Keratinocyte (primary cell): Measurements from ENCODE around the gene MEIS2. TPM values are rescaled to one million over a fixed set of nuclear protein-coding genes. Genes with fewer than 3 reads are reported as not detected.
A peak's percentile ranks its signal among the peaks of the same experiment; 100 is the strongest.

Source experiments
- DNase-seq: peaks from one replicate; pipeline ENCODE4 v3.0.0-alpha.2; 2011; ENCODE audit warnings: low read depth, missing footprints, low spot score
- FAIRE-seq: peaks from 2 replicates; lab custom pipeline; 2011; peaks lifted over from hg19 to GRCh38; lab: Jason Lieb, UNC
- H2AFZ ChIP-seq: 2 replicates; pipeline ENCODE4 v1.6.0; 2012; ENCODE audit warnings: low read length, control low read depth, inconsistent platforms; ENCODE audit not compliant: control insufficient read depth
- H3K27ac ChIP-seq: 2 replicates; pipeline ENCODE4 v1.5.1; 2011; ENCODE audit warnings: low read length; ENCODE audit not compliant: control insufficient read depth, insufficient read depth
- H3K27me3 ChIP-seq: 3 replicates; pipeline ENCODE4 v1.6.0; 2011; ENCODE audit warnings: low read length; ENCODE audit not compliant: control insufficient read depth, insufficient read depth; ENCODE audit errors: extremely low read depth
- H3K36me3 ChIP-seq, 2 experiments: 2 replicates in 1 of 2; 3 replicates in 1 of 2; pipeline ENCODE4 v1.5.1; 2011; ENCODE audit warnings: low read length in 2 of 2, mild to moderate bottlenecking in 1 of 2; ENCODE audit not compliant: control insufficient read depth in 2 of 2, insufficient read depth in 2 of 2; ENCODE audit errors: extremely low read depth in 1 of 2
- H3K4me1 ChIP-seq: 3 replicates; pipeline ENCODE4 v1.5.1; 2011; ENCODE audit warnings: low read length; ENCODE audit not compliant: control insufficient read depth, insufficient read depth; ENCODE audit errors: extremely low read depth
- H3K4me2 ChIP-seq: 3 replicates; pipeline ENCODE4 v1.6.0; 2011; ENCODE audit warnings: low read depth, low read length; ENCODE audit not compliant: control insufficient read depth, insufficient read depth; ENCODE audit errors: extremely low read depth
- H3K4me3 ChIP-seq, 3 experiments: fragments of 200-600 bp in 1 of 3; sonication (generic) in 1 of 3; 2 replicates in 2 of 3; 3 replicates in 1 of 3; pipeline ENCODE4 v1.5.1; 2011 to 2016; ENCODE audit warnings: low read length in 3 of 3, mild to moderate bottlenecking in 3 of 3, control low read depth in 2 of 3, inconsistent platforms in 1 of 3, low read depth in 1 of 3, mixed read lengths in 1 of 3, mixed run types in 1 of 3, moderate library complexity in 1 of 3; ENCODE audit not compliant: control insufficient read depth in 2 of 3, insufficient read depth in 2 of 3; ENCODE audit errors: extremely low read depth in 1 of 3
- H3K79me2 ChIP-seq: 2 replicates; pipeline ENCODE4 v1.6.0; 2012; ENCODE audit warnings: low read length; ENCODE audit not compliant: control insufficient read depth, insufficient read depth
- H3K9ac ChIP-seq: 3 replicates; pipeline ENCODE4 v1.6.0; 2011; ENCODE audit warnings: low read length; ENCODE audit not compliant: control insufficient read depth, insufficient read depth; ENCODE audit errors: extremely low read depth
- H3K9me1 ChIP-seq: 3 replicates; pipeline ENCODE4 v1.6.0; 2011; ENCODE audit warnings: low read length; ENCODE audit not compliant: control insufficient read depth, insufficient read depth; ENCODE audit errors: extremely low read depth
- H3K9me3 ChIP-seq: 2 replicates; pipeline ENCODE4 v1.5.1; 2012; ENCODE audit warnings: low read depth, low read length; ENCODE audit not compliant: control insufficient read depth
- H4K20me1 ChIP-seq: 3 replicates; pipeline ENCODE4 v1.6.0; 2011; ENCODE audit warnings: low read length; ENCODE audit not compliant: control insufficient read depth, insufficient read depth; ENCODE audit errors: extremely low read depth
- EZH2 ChIP-seq: IDR thresholded peaks from one replicate; pipeline ENCODE4 v1.6.1; 2012; ENCODE audit warnings: inconsistent platforms, mild to moderate bottlenecking, low read length, moderate library complexity
- dilution Hi-C: fragments of 300-500 bp; cut with MboI; formaldehyde crosslinking; loops from one replicate; pipeline ENCODE4 v1.7.0; 2020; ENCODE audit warnings: low sequenced_read_pairs; ENCODE audit not compliant: extremely low pct_ligation_motif_present
- polyA plus RNA-seq, 5 experiments: library from polyadenylated mRNA; depleted of rRNA in 3 of 5; stranded (reverse) in 3 of 5; stranded (forward) in 1 of 5; unstranded in 1 of 5; fragments of >200 nt; gene quantifications; 1 replicate in 1 of 5; 2 replicates in 3 of 5; 3 replicates in 1 of 5; pipeline versions ENCODE4 v1.2.1 to v1.2.3, GENCODE V29; 2011 to 2012; ENCODE audit warnings: missing spikeins in 2 of 5, low read depth in 1 of 5, low replicate concordance in 1 of 5
- TF ChIP-seq, protein P1 (sequence below), 3 experiments: IDR thresholded peaks in 1 of 3; conservative IDR thresholded peaks in 1 of 3; optimal IDR thresholded peaks in 1 of 3; 2 replicates in 2 of 3; 3 replicates in 1 of 3; pipeline versions ENCODE3 to v1.5.1; 2011; ENCODE audit warnings: low read length in 3 of 3, mild to moderate bottlenecking in 3 of 3, moderate library complexity in 2 of 3, control low read depth in 1 of 3, inconsistent platforms in 1 of 3; ENCODE audit not compliant: insufficient read depth in 2 of 3; ENCODE audit errors: extremely low read depth in 1 of 3

MEIS2 gene
- polyA plus RNA-seq, 1 donor (not counting 4 experiments of a cell fraction or from before 2014, with no cell fraction given) = 11.4 TPM

DNA sequence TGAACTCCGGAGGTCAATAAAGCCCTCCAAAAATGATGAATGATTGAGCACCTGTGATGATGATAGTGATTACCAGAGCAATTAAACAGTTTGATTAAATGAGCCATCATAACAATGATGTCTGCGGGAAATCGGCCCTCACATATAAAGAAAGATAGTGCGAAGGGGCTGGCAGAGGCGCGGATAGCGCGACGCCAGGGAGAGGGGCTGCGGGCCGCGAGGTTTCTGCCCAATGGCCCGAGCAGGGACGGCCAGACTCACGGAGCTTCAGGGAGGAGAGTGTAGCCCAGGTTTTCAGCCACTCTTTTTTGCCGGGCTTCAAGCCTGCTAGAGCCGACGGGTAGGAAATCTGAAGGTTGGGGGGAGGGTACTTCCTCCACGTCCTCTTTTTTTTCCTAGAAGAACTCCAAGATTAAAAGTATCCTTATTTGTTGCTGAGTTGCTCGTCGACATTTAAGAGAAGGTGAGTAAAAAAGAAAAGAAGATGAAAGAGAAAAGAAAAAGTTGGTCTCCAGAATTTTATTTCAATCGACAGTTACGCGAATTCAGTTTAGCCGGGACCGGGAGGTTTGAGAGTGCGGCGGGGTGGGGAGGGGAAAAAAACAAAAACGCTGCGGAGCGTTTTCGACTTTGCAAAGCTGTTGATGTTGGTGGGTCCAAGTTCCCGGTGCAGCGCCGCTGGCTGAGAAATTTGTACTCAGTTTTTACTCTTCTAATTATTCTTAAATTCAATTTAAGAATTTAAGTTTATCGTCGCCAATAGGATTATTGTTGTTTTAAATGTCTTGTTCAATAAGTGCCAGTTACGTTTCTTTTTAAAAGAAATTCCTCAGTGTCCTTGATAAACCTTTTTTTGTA, 2.2 kb upstream of the MEIS2 start:
- no peak for FAIRE-seq

DNA sequence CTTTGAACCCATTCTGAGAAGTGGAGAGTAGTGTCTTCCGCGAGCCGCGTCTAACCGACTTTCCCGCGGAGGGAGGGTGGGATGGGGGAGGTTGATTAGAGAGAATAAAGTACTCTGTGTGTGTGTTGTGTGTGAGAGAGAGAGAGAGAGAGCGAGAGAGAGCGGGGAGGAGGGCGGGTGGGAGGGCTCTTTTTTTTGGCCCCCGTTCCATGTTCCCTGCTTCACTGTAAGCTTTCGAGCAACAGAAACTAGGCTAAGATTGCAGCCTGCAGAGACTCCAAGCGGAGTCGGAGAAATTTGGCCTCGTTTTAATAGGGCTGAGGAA, 1.6 kb upstream of the MEIS2 start:
- no peak for TF ChIP-seq EZH2
- TF ChIP-seq, protein P1, sequence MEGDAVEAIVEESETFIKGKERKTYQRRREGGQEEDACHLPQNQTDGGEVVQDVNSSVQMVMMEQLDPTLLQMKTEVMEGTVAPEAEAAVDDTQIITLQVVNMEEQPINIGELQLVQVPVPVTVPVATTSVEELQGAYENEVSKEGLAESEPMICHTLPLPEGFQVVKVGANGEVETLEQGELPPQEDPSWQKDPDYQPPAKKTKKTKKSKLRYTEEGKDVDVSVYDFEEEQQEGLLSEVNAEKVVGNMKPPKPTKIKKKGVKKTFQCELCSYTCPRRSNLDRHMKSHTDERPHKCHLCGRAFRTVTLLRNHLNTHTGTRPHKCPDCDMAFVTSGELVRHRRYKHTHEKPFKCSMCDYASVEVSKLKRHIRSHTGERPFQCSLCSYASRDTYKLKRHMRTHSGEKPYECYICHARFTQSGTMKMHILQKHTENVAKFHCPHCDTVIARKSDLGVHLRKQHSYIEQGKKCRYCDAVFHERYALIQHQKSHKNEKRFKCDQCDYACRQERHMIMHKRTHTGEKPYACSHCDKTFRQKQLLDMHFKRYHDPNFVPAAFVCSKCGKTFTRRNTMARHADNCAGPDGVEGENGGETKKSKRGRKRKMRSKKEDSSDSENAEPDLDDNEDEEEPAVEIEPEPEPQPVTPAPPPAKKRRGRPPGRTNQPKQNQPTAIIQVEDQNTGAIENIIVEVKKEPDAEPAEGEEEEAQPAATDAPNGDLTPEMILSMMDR (optimal IDR thresholded peaks at IDR 0.05 in 1 of 3, IDR thresholded peaks at IDR 0.05 in 1 of 3, conservative IDR thresholded peaks at IDR 0.05 in 1 of 3; ENCODE audit: extremely low read depth in 1 of 3, insufficient read depth in 2 of 3, low read length in 3 of 3) = no peak
- peaks cover 16% of the 10 kb centered on the region for H3K79me2 ChIP-seq
- H3K27ac ChIP-seq = peak overlapping the region; percentile 75
- H4K20me1 ChIP-seq = no peaks in the 10 kb centered on the region
- H3K27me3 ChIP-seq = no peaks in the 10 kb centered on the region
- no peaks in the 10 kb centered on the region for H3K36me3 ChIP-seq
- DNase-seq (no peak), FAIRE-seq (no peak)
- dilution Hi-C loops = no loop called here
- peak overlapping the region; percentile 94 for H3K4me2 ChIP-seq
- H3K4me3 ChIP-seq = peak overlapping the region; percentile 75 to 90 (median 80)
- no peaks in the 10 kb centered on the region for H3K9me3 ChIP-seq
- H3K4me1 ChIP-seq = peaks cover 3% of the 10 kb centered on the region
- H2AFZ ChIP-seq = peak overlapping the region; percentile 89
- H3K9ac ChIP-seq = peak overlapping the region; percentile 90
- H3K9me1 ChIP-seq = no peaks in the 10 kb centered on the region

More for the DNA sequence above, 2.2 kb upstream of the MEIS2 start:
- Histone ChIP-seq H2AFZ (peak overlapping the region; percentile 59), H3K79me2 (peaks cover 12% of the 10 kb centered on the region), H3K36me3 (no peaks in the 10 kb centered on the region), H3K4me2 (peak overlapping the region; percentile 94), H3K27ac (no peak overlapping the region), H3K4me3 (peak overlapping the region; percentile 16 to 79 (median 69)), H3K9me1 (no peaks in the 10 kb centered on the region), H3K9me3 (no peaks in the 10 kb centered on the region), H3K9ac (peak overlapping the region; percentile 51), H3K4me1 (no peaks in the 10 kb centered on the region), H4K20me1 (no peaks in the 10 kb centered on the region), H3K27me3 (no peaks in the 10 kb centered on the region)
- no peak for TF ChIP-seq EZH2
- TF ChIP-seq, protein P1 (optimal IDR thresholded peaks at IDR 0.05 in 1 of 3, IDR thresholded peaks at IDR 0.05 in 1 of 3, conservative IDR thresholded peaks at IDR 0.05 in 1 of 3; ENCODE audit: extremely low read depth in 1 of 3, insufficient read depth in 2 of 3, low read length in 3 of 3) = no peak
- DNase-seq = no peak
- dilution Hi-C loops = no loop called here
